ENCODE results near the gene CLDND2.
"Not testable (repeated sequence)": the region's sequence is repeated elsewhere in the genome, so short reads cannot be mapped to it uniquely, and the experiment has no call there.

The CLDND2 gene

GRCh38 chr19:51368366-51369282 lies at the start of gene CLDND2:
TSS of gene CLDND2 (minus strand) at chr19:51369003. CDS start at chr19:51368577, 426 bp downstream.
- no peak for DNase-seq

- DNase-seq = no peak
These were observed 49.0 kb upstream of the CLDND2 start for GRCh38 chr19:51417810-51418157.

- DNase-seq = no peak
These were observed 48.5 kb upstream of the CLDND2 start, which contains the start of gene SIGLEC10 for GRCh38 chr19:51417107-51417809. TSS of gene SIGLEC10 (minus strand) at chr19:51417642. CDS start at chr19:51417581, 61 bp downstream.

- DNase-seq = not testable (repeated sequence)
These were observed 47.6 kb upstream of the CLDND2 start for GRCh38 chr19:51416422-51416821.

- no peak for DNase-seq
These were observed 46.4 kb upstream of the CLDND2 start for GRCh38 chr19:51415187-51415586.

GRCh38 chr19:51410950-51411748 lies 42.3 kb upstream of the CLDND2 start:
- DNase-seq = no peak

- DNase-seq = no peak
These were observed 38.8 kb upstream of the CLDND2 start for GRCh38 chr19:51407511-51408131.

- no peak for DNase-seq
These were observed 33.3 kb upstream of the CLDND2 start for GRCh38 chr19:51402117-51402516.

- DNase-seq = not testable (repeated sequence)
These were observed 31.1 kb upstream of the CLDND2 start for GRCh38 chr19:51399936-51400335.

- no peak for DNase-seq
These were observed 30.4 kb upstream of the CLDND2 start for GRCh38 chr19:51399231-51399630.

GRCh38 chr19:51398096-51398704 lies 29.4 kb upstream of the CLDND2 start:
- no peak for DNase-seq

GRCh38 chr19:51397453-51397852 lies 28.6 kb upstream of the CLDND2 start:
- not testable (repeated sequence) for DNase-seq

- no peak for DNase-seq
These were observed 27.4 kb upstream of the CLDND2 start for GRCh38 chr19:51396175-51396574.

GRCh38 chr19:51394050-51394836 lies 25.4 kb upstream of the CLDND2 start:
- peak; percentile 19 for DNase-seq

GRCh38 chr19:51392701-51393100 lies 23.9 kb upstream of the CLDND2 start:
- DNase-seq = no peak

GRCh38 chr19:51391073-51391611 lies 22.3 kb upstream of the CLDND2 start:
- no peak for DNase-seq

- no peak for DNase-seq
These were observed 20.3 kb upstream of the CLDND2 start for GRCh38 chr19:51389143-51389542.

GRCh38 chr19:51387924-51388389 lies 19.2 kb upstream of the CLDND2 start, which contains the start of gene LIM2:
TSS of gene LIM2 (minus strand) at chr19:51387974. CDS start at chr19:51387443, 531 bp downstream.
- DNase-seq = no peak

GRCh38 chr19:51386882-51387520 lies 18.2 kb upstream of the CLDND2 start:
- no peak for DNase-seq

- DNase-seq = no peak
These were observed 13.2 kb upstream of the CLDND2 start for GRCh38 chr19:51382004-51382403.

All from NCI-H2029 treated with DMSO at 0.1 percent for 48 hours (cell line).